ENCODE results near the gene ATP2C1.

The ATP2C1 gene

GRCh38 chr3:130939753-130940152 lies 45.9 kb downstream of the ATP2C1 start:
- no peak overlapping the region for H3K9ac ChIP-seq (ENCODE audit: low read depth, low read length, poor library complexity, severe bottlenecking)
- H4K20me1 ChIP-seq (ENCODE audit: insufficient read depth, low read length, poor library complexity, severe bottlenecking) = peaks cover 5% of the 10 kb centered on the region
- H2AFZ ChIP-seq (ENCODE audit: low read length) = no peak overlapping the region
- H3K4me2 ChIP-seq (ENCODE audit: low read depth, low read length, poor library complexity, severe bottlenecking) = no peak overlapping the region
- no peaks in the 10 kb centered on the region for H3K27me3 ChIP-seq (ENCODE audit: insufficient read depth, low read length, poor library complexity, severe bottlenecking)
- no peak overlapping the region for H3K4me3 ChIP-seq (ENCODE audit: low read length, poor library complexity, severe bottlenecking)
- H3K9me3 ChIP-seq (ENCODE audit: insufficient read depth, low read depth, low read length) = no peaks in the 10 kb centered on the region
- TF ChIP-seq CTCF (conservative IDR thresholded peaks at IDR 0.05; ENCODE audit: low read length) = no peak
- TF ChIP-seq EZH2phosphoT487 (IDR thresholded peaks at IDR 0.05; ENCODE audit: borderline replicate concordance) = no peak
- no peaks in the 10 kb centered on the region for H3K9me2 ChIP-seq (replicated peaks; ENCODE audit: low read depth, low read length)
- H3K79me2 ChIP-seq (ENCODE audit: insufficient read depth, low read length) = peaks cover 7% of the 10 kb centered on the region; the same call in 1 of the 2 replicates
- H3F3A ChIP-seq (ENCODE audit: low read depth) = no peaks in the 10 kb centered on the region
- H3K4me1 ChIP-seq (ENCODE audit: insufficient read depth, low read length, poor library complexity, severe bottlenecking) = no peaks in the 10 kb centered on the region
- H3K36me3 ChIP-seq (ENCODE audit: insufficient read depth, low read length) = peaks cover 91% of the 10 kb centered on the region

GRCh38 chr3:130941793-130942192 lies 47.9 kb downstream of the ATP2C1 start:
- no peak for TF ChIP-seq EZH2phosphoT487 (IDR thresholded peaks at IDR 0.05; ENCODE audit: borderline replicate concordance)
- no peak for TF ChIP-seq CTCF (conservative IDR thresholded peaks at IDR 0.05; ENCODE audit: low read length)
- Histone ChIP-seq H4K20me1 (ENCODE audit: insufficient read depth, low read length, poor library complexity, severe bottlenecking) (peaks cover 5% of the 10 kb centered on the region), H3F3A (ENCODE audit: low read depth) (no peaks in the 10 kb centered on the region), H3K4me1 (ENCODE audit: insufficient read depth, low read length, poor library complexity, severe bottlenecking) (no peaks in the 10 kb centered on the region), H3K27me3 (ENCODE audit: insufficient read depth, low read length, poor library complexity, severe bottlenecking) (no peaks in the 10 kb centered on the region), H3K36me3 (ENCODE audit: insufficient read depth, low read length) (peaks cover 96% of the 10 kb centered on the region), H2AFZ (ENCODE audit: low read length) (no peak overlapping the region), H3K9ac (ENCODE audit: low read depth, low read length, poor library complexity, severe bottlenecking) (no peak overlapping the region), H3K4me2 (ENCODE audit: low read depth, low read length, poor library complexity, severe bottlenecking) (no peak overlapping the region), H3K9me3 (ENCODE audit: insufficient read depth, low read depth, low read length) (no peaks in the 10 kb centered on the region), H3K9me2 (replicated peaks; ENCODE audit: low read depth, low read length) (no peaks in the 10 kb centered on the region), H3K79me2 (ENCODE audit: insufficient read depth, low read length) (peaks cover 6% of the 10 kb centered on the region; the same call in 1 of the 2 replicates), H3K4me3 (ENCODE audit: low read length, poor library complexity, severe bottlenecking) (no peak overlapping the region)

- no peak overlapping the region for H3K4me2 ChIP-seq (ENCODE audit: low read depth, low read length, poor library complexity, severe bottlenecking)
- peaks cover 13% of the 10 kb centered on the region; the same call in 1 of the 2 replicates for H3K79me2 ChIP-seq (ENCODE audit: insufficient read depth, low read length)
- H3K4me3 ChIP-seq (ENCODE audit: low read length, poor library complexity, severe bottlenecking) = no peak overlapping the region
- H3K9ac ChIP-seq (ENCODE audit: low read depth, low read length, poor library complexity, severe bottlenecking) = no peak overlapping the region
- no peaks in the 10 kb centered on the region for H3F3A ChIP-seq (ENCODE audit: low read depth)
- peaks cover 9% of the 10 kb centered on the region; the same call in 1 of the 2 replicates for H3K9me3 ChIP-seq (ENCODE audit: insufficient read depth, low read depth, low read length)
- no peak overlapping the region for H2AFZ ChIP-seq (ENCODE audit: low read length)
- H3K9me2 ChIP-seq (replicated peaks; ENCODE audit: low read depth, low read length) = no peaks in the 10 kb centered on the region
- H4K20me1 ChIP-seq (ENCODE audit: insufficient read depth, low read length, poor library complexity, severe bottlenecking) = no peaks in the 10 kb centered on the region
- no peaks in the 10 kb centered on the region for H3K27me3 ChIP-seq (ENCODE audit: insufficient read depth, low read length, poor library complexity, severe bottlenecking)
- H3K36me3 ChIP-seq (ENCODE audit: insufficient read depth, low read length) = peaks cover 96% of the 10 kb centered on the region
- H3K4me1 ChIP-seq (ENCODE audit: insufficient read depth, low read length, poor library complexity, severe bottlenecking) = no peaks in the 10 kb centered on the region
- no peak for TF ChIP-seq CTCF (conservative IDR thresholded peaks at IDR 0.05; ENCODE audit: low read length)
- no peak for TF ChIP-seq EZH2phosphoT487 (IDR thresholded peaks at IDR 0.05; ENCODE audit: borderline replicate concordance)
These were observed 53.0 kb downstream of the ATP2C1 start for GRCh38 chr3:130946882-130947281.
